Non-pigmented ciliary epithelial cell (primary cell): ENCODE results near the gene PLEKHA7.

Source experiments
- DNase-seq: peaks from one replicate; pipeline ENCODE4 v3.0.0-alpha.2; 2010; ENCODE audit warnings: low read depth

The PLEKHA7 gene

DNA sequence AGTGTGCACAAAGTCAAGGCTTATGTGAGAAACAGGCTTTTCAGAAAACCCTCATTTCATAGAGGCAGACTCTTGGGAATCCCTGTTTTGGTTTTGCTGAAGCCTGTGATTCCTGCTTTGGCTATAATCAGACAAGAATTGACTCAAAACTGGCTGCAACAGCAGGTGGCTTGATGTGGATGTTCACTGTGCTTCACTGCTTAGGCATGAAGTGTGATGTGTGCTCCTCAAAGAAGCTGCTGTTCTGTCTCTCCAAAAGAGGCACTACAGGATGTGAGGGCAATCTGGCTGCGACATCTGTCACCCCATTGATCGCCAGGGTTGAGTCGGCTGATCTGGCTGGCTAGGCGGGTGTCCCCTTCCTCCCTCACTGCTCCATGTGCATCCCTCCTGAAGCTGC is 172.2 kb downstream of the PLEKHA7 start:
- DNase-seq, result no peak

DNA sequence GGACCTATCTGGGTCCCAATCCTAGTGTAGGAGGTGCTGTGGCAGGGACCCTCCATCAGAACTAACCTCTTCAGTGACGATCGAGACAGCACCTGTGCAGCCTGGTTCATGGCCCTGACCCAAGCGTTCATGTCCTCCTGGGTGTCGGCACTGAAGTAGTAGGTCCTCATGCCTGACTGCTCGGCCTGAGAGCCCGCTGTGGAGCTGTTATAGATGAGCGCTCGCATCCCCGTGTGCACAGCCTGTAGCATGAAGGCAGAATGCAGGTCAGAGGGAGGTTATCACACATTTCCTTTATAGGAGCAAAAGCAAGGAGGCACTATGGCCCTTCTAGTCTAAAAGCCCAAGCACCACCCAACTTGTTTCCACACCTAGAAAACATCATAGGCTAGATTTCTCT is 172.7 kb downstream of the PLEKHA7 start:
- DNase-seq, result no peak

DNA sequence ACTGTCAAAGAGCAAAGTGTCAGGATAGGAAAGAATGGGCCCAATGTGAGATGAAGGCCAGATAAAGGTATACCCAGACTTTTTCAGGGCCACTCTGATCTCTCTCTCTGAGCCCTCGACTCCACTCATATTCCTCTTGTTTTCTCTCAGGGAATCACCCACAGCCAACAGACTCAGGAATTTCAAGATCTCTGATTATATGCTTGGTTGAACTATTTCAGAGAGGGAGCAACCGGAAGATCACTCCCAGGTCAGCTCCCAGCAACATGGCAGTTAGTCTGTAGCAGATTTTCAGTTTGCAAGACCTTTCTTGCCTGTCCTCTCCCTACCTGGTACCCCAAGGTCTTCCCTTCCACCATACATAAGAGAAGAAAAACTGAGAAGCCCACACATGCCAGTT is 173.3 kb downstream of the PLEKHA7 start:
- DNase-seq, result no peak

DNA sequence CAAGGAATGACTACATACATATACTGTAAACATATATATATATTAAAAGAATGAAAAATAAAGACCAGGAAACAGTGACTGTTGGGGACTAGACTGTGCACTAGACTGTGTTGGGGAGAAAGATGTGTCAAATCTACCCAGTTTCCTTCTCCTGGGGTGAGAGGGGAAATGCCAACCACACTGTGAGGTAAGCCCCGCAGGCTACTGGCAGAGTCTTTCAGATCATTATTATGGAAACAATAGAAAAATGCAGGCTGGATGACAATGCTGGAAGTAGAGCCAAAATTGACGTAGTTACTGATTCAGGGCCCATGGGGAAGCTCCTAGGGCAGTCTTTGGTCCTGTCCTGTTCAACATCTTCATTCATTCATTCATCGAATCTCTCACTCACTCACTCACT is 174.4 kb downstream of the PLEKHA7 start:
- no peak for DNase-seq

DNA sequence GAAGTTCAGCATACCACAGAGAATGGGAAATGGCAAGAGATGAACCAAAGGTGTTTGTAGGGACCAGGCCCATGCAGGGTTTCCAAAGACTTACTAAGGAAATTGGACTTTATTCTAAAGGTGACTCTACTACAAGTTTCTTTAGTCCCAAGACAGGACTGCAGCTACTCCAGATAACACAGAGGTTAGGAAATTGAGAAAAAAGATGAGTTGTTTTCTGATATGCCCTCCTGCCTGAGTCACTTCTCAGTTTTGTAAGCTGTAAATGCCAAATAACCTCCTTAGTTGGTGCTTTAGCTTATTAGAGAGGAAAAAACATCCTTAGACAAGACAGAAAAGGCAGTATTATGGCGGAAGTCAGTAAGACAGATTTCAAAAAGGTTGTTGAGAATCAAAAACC is 179.8 kb downstream of the PLEKHA7 start:
- no peak for DNase-seq

DNA sequence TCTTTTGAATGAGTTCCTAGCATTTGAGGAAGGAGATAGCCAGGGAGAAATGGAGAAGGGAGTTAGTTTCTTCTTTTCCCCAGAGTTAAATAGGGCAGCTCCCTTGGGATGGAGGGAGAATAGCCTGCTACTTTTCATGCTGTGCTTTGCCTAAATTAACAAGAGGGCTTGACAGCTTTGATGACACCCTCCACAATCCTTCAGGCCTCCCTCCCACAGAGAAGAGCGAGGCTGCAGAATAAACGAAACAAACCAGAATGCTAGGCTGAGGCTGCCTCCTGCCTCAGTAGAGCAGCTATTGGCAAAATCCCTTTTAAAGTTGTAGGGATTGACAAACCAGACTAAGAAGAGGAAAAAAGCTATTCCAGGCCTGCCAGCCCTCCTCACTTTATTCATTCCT is 181.2 kb downstream of the PLEKHA7 start:
- DNase-seq, result no peak

GRCh38 chr11:16832193-16832539 is 182.0 kb downstream of the PLEKHA7 start:
- no peak for DNase-seq

DNA sequence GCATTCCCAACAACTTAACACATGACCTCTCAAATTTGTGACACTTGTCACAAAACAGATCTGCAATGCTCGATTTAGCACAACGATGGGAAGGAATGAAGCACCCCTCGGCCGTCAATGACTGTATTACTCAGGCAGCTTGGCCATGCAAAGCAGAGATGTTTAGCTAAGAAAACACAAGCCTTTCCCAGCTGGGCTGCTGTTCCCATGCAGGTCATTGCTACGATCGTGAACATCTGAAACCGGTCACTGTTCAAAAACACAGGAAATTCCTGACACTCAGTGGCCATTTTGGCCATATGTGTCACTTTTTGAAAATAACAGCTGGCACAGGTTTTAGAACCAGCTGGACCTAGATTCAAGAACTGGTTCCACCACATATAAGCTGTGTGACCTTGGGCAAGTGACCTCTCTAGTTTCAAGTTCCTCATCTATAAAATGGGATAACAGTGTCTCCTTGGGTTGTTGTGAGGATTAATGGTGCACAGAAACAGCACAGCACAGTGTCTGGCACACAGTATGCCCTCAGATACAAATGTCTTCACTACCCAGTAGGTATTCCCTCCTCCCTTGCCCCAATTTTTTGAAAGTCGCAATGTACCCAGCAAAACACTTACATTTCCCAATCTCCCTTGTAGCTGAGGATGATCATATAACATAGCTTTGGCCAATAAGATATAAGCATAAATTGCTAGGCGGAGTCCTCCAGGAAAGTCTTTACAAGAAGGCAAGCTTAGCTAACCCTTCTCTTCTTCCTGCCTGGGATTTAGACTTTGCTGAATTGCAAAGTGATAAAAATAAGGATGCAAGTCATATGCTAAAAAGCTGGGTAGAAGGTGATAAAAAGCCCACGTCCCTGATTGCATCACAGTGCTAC is 182.7 kb downstream of the PLEKHA7 start:
- DNase-seq, result no peak

DNA sequence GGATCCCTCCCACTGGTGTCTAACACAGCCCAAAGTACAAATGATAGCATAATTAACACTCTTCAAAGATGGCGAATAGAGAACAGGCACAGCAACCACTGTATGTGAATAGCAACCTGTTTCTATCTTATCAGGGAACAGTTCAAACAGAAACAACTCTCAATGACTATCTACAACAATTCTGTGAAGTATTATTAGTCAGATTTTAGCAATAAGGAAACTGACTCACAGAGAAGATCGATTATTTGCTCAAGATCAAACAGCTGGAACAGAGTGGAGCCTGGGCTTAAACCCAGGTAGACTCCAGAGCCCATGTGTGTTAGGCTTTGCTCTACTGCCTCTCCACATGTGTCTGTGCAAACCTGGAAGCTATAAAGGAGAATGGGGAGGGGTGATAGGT is 187.1 kb downstream of the PLEKHA7 start:
- no peak for DNase-seq

GRCh38 chr11:16825968-16826367 is 188.2 kb downstream of the PLEKHA7 start:
- DNase-seq, result no peak

- DNase-seq, result no peak
Measured at GRCh38 chr11:16825101-16825500, 189.1 kb downstream of the PLEKHA7 start.

DNA sequence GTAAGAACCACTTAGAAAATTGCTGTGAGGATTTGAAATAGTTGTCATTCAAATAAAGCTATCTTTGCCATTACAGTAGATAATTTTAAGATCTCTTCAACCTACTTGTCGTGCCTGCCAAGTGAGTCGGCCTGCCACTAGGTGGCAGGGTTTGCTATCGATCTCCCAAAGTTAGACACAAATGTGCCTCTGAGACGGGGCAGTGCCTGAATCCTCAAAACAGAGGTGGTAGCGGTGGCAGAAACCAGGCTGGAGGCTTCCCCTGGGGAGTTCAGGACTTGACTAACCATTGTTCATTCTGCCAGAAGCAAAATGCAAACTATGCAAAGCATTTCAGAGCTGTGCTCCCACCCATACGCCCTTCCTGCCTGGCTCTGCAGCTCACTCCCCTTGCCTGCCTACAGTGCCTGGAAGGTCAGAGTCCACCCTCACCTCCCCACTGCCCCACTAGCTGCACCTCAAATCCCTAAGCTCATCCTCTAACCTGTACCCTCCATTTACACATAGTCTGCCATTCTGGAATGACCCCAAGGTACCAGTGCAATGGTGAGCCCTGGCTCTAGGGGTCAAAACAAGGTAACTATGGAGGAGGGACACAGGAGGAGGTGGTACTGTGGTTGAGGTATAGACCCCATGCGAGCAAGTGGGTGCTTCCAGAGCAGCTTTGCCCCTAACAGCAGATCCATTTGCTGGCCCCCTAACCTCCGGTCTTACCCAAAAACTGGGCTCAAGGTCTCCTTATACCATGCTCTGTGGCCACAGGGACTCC is 193.7 kb downstream of the PLEKHA7 start:
- peak; percentile 43 for DNase-seq

DNA sequence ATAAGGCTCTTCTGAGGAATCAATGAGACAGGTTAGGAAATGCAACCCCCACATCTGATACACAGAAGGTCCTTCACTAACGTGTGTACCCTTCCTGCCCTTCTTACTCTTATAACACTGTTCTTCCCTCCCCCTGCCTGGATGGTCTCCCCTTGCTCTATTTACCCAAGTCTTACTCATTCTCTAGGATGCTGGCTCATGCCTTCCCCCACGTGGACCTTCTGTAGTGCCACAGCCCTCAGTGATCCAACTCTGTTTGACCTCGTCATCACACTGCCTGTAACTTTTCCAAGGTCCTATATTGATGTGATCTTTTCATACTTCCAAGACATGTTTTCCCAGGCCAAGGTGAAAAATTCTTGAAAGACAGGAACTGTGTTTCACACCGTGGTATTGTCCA is 195.9 kb downstream of the PLEKHA7 start:
- no peak for DNase-seq

- no peak for DNase-seq
Measured at GRCh38 chr11:16817351-16817750, 196.9 kb downstream of the PLEKHA7 start.

GRCh38 chr11:16816358-16817270 is 197.6 kb downstream of the PLEKHA7 start:
- no peak for DNase-seq

- DNase-seq, result no peak
Measured at GRCh38 chr11:16815047-16815767, 199.0 kb downstream of the PLEKHA7 start.

DNA sequence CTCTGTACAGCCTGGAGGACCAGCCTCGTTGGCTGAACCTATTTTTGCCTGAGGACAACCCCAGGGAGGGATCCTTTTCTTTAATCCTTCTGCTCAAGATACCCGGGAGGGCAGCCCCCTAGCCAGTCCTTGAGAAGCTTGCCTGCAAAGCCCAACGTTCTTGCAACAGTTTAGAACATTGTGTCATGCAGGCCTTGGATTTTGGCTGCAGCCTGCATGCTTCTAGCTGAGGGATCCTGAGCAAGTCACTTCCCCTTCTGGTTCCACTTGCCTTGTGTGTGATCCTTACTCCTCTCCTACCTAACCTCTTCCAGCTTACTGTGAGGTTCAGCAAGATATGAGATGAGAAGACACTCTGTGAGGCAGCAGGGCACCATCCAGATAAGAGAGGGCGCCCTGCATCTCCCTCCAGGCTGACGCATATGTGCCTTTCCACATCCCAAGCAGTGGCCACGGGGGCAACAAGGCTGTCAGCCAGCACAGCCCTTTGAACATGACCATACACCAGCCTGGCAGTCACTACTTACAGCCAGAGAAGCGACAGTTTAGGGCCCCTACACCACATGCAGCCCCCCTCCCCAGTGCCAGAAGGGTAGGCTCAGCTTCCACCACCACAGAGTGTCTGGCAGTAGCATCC is 199.7 kb downstream of the PLEKHA7 start:
- no peak for DNase-seq

DNA sequence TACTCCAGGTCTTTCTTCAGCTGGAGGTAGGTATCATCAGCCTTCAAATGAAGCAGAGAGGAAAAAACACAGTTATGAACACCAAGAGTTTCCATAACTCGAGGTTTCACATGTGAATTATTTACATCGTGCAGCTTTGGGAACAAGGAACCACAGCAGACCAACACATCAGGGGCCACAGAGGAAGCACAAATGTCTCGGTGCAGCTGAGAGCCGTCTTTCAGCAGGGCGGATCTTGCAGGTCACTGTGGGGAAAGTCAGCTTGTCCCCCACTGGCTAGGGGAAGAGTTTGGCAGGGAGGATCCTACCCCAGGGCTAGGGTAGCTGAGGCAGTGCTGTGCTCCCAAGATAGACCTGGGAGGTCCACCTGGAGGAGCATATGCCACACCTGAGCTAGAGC is 201.1 kb downstream of the PLEKHA7 start:
- no peak for DNase-seq

GRCh38 chr11:16812274-16812673 is 201.9 kb downstream of the PLEKHA7 start:
- DNase-seq, result no peak

DNA sequence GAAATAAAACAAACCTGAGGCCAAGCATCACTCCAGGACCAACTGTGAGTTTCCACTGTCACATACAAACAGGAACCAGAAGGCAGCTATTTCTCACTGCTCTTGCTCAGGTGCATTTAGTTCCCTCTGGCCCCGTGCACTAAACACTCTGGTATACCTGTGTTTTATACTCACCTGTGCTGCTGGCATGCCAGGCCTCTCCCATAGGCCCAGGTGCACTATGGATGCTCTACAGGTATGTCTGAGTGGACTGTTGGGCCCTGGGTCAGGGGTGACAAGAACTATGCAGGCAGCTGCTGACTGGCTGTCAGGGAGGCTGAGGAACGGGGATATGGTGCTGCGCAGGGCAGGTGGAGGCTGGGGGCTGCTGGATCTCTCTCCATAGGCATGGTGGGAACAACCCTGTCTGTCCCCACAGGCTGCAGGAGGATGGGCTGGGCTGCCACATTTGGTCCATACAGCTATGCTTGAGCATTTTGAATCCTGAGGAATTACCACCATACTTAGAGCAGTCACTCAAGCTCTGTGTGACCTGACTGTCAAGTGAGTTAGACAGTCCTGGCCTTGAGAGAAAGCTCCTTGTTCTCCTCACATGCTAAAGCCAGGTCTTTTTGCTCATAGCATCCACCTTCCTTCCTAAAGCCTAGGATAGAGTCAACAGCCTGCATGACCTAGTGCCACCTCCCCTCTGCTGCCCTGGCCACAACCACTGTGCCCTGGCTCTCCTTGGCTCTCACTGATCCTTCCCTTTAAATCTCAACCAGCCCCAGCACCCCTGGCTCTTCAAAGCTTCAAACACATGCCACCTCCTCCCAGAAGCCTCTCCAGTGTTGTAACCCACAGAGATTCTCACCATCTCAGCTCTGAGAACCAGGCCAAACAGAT is 202.8 kb downstream of the PLEKHA7 start:
- DNase-seq, result no peak
